DND-41 (cell line): ENCODE measurements around the gene POM121L12.

Experiments
- ATAC-seq: fragments of 200-7000 bp; cut with Tn5 transposase; 3 replicates; pipeline ENCODE4 v1.9.1; 2021; ENCODE audit warnings: low read depth; ENCODE audit not compliant: insufficient read depth
- DNase-seq: peaks from one replicate; pipeline ENCODE4 v3.0.0-alpha.2; 2020
- H2AFZ ChIP-seq: 2 replicates; pipeline ENCODE4 v1.6.0; 2012; ENCODE audit warnings: low read depth, low read length
- H3K27ac ChIP-seq: 2 replicates; pipeline ENCODE4 v1.5.1; 2012; ENCODE audit warnings: low read length, inconsistent platforms
- H3K27me3 ChIP-seq: fragments of 200-600 bp; sonication (generic); 2 replicates; pipeline ENCODE4 v1.6.0; 2012; ENCODE audit warnings: low read length, mild to moderate bottlenecking, inconsistent platforms; ENCODE audit not compliant: insufficient read depth, poor library complexity
- H3K36me3 ChIP-seq: 2 replicates; pipeline ENCODE4 v1.5.1; 2012; ENCODE audit warnings: low read length, inconsistent platforms; ENCODE audit not compliant: insufficient read depth
- H3K4me1 ChIP-seq: 2 replicates; pipeline ENCODE4 v1.5.1; 2012; ENCODE audit warnings: mild to moderate bottlenecking, low read length; ENCODE audit not compliant: insufficient read depth
- H3K4me2 ChIP-seq: 2 replicates; pipeline ENCODE4 v1.6.0; 2012; ENCODE audit warnings: mild to moderate bottlenecking, moderate library complexity, low read length, inconsistent platforms; ENCODE audit not compliant: insufficient read depth
- H3K4me3 ChIP-seq, 2 experiments: fragments of 200-600 bp in 1 of 2; shearing (Covaris generic) in 1 of 2; 2 replicates each; pipeline ENCODE4 v1.5.1; 2012 to 2016; ENCODE audit warnings: inconsistent platforms in 2 of 2, low read length in 2 of 2, mild to moderate bottlenecking in 2 of 2, low read depth in 1 of 2, moderate library complexity in 1 of 2
- H3K79me2 ChIP-seq: 2 replicates; pipeline ENCODE4 v1.6.0; 2012; ENCODE audit warnings: low read length, inconsistent platforms; ENCODE audit not compliant: insufficient read depth
- H3K9ac ChIP-seq: 2 replicates; pipeline ENCODE4 v1.6.0; 2012; ENCODE audit warnings: low read depth, mild to moderate bottlenecking, inconsistent platforms, low read length, moderate library complexity
- H3K9me3 ChIP-seq: 2 replicates; pipeline ENCODE4 v1.5.1; 2012; ENCODE audit warnings: low read length, moderate library complexity, mild to moderate bottlenecking, inconsistent platforms; ENCODE audit not compliant: insufficient read depth, severe bottlenecking
- H4K20me1 ChIP-seq: 2 replicates; pipeline ENCODE4 v1.6.0; 2012; ENCODE audit warnings: low read length; ENCODE audit not compliant: insufficient read depth
- EZH2 ChIP-seq: IDR thresholded peaks from 3 replicates; pipeline ENCODE4 v1.6.1; 2012; ENCODE audit warnings: borderline replicate concordance, low read depth, mild to moderate bottlenecking, moderate library complexity, low read length, inconsistent platforms; ENCODE audit not compliant: severe bottlenecking
- TF ChIP-seq, protein P1 (sequence below): IDR thresholded peaks from 2 replicates; pipeline ENCODE4 v1.5.1; 2012; ENCODE audit warnings: borderline replicate concordance, low read length, moderate library complexity, mild to moderate bottlenecking; ENCODE audit not compliant: poor library complexity, severe bottlenecking; ENCODE audit errors: extremely low read depth

The POM121L12 gene

DNA sequence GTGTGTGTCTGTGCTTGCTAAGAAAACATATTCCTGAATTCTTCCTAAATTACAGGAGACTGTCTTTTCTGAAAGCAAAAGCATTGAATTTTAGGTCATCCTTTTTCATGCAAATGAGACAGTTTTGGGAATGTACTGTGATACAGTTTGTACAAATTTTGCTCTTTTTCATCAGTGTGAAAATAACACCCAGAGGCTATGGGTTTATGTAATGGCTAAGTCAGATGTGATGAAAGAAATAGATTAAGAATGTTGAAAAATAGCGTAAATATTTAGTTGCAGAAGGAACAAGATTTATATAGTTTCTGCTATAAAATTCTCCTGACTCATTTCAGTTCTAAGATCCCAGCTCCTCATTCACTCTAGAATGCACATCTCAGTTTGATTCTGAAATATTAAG is 24.6 kb downstream of the POM121L12 start:
- Histone ChIP-seq H3K4me2 (no peak overlapping the region), H3K79me2 (no peaks in the 10 kb centered on the region), H3K9me3 (no peaks in the 10 kb centered on the region), H4K20me1 (no peaks in the 10 kb centered on the region), H3K4me1 (no peaks in the 10 kb centered on the region), H3K27ac (no peak overlapping the region), H3K36me3 (no peaks in the 10 kb centered on the region), H3K27me3 (no peaks in the 10 kb centered on the region), H3K4me3 (no peak overlapping the region), H3K9ac (no peak overlapping the region), H2AFZ (no peak overlapping the region)
- ATAC-seq = no peak
- TF ChIP-seq, protein P1, sequence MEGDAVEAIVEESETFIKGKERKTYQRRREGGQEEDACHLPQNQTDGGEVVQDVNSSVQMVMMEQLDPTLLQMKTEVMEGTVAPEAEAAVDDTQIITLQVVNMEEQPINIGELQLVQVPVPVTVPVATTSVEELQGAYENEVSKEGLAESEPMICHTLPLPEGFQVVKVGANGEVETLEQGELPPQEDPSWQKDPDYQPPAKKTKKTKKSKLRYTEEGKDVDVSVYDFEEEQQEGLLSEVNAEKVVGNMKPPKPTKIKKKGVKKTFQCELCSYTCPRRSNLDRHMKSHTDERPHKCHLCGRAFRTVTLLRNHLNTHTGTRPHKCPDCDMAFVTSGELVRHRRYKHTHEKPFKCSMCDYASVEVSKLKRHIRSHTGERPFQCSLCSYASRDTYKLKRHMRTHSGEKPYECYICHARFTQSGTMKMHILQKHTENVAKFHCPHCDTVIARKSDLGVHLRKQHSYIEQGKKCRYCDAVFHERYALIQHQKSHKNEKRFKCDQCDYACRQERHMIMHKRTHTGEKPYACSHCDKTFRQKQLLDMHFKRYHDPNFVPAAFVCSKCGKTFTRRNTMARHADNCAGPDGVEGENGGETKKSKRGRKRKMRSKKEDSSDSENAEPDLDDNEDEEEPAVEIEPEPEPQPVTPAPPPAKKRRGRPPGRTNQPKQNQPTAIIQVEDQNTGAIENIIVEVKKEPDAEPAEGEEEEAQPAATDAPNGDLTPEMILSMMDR = no peak
- TF ChIP-seq EZH2 = no peak
- DNase-seq = no peak

- no peak overlapping the region for H3K4me2 ChIP-seq
- DNase-seq (no peak), ATAC-seq (no peak)
- H2AFZ ChIP-seq = no peak overlapping the region
- no peak for TF ChIP-seq EZH2
- TF ChIP-seq, protein P1 = no peak
- H3K4me1 ChIP-seq = no peaks in the 10 kb centered on the region
- H3K36me3 ChIP-seq = no peaks in the 10 kb centered on the region
- no peaks in the 10 kb centered on the region for H3K9me3 ChIP-seq
- H3K79me2 ChIP-seq = no peaks in the 10 kb centered on the region
- H3K9ac ChIP-seq = no peak overlapping the region
- no peaks in the 10 kb centered on the region for H3K27me3 ChIP-seq
- no peak overlapping the region for H3K27ac ChIP-seq
- H3K4me3 ChIP-seq = no peak overlapping the region
- H4K20me1 ChIP-seq = no peaks in the 10 kb centered on the region
These were observed 27.4 kb downstream of the POM121L12 start for GRCh38 chr7:53062796-53063195.

DNA sequence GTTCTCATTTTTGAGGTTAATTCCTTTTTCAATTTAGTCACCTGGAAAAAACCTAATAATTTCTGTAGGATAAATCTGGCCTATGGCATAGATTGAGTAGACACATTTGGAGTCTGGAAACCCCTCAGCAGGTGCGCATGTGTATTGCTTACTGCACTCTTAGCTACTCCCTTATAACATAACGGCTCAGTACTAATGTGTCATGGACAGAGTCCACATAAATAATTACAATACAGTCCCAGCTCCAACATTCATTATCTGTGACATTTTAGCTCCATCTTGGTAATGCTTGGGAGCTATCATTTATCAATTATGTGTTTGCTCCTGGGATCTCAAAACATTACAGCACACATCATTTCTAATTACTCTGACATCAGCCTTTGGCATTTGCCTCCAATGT is 33.2 kb downstream of the POM121L12 start:
- DNase-seq (no peak), ATAC-seq (no peak)
- no peak overlapping the region for H3K27ac ChIP-seq
- no peaks in the 10 kb centered on the region for H3K27me3 ChIP-seq
- H3K79me2 ChIP-seq = no peaks in the 10 kb centered on the region
- H3K36me3 ChIP-seq = no peaks in the 10 kb centered on the region
- TF ChIP-seq, protein P1 = no peak
- no peak for TF ChIP-seq EZH2
- H3K9me3 ChIP-seq = no peaks in the 10 kb centered on the region
- no peaks in the 10 kb centered on the region for H4K20me1 ChIP-seq
- no peak overlapping the region for H3K4me3 ChIP-seq
- H2AFZ ChIP-seq = no peak overlapping the region
- H3K9ac ChIP-seq = no peak overlapping the region
- no peaks in the 10 kb centered on the region for H3K4me1 ChIP-seq
- no peak overlapping the region for H3K4me2 ChIP-seq

DNA sequence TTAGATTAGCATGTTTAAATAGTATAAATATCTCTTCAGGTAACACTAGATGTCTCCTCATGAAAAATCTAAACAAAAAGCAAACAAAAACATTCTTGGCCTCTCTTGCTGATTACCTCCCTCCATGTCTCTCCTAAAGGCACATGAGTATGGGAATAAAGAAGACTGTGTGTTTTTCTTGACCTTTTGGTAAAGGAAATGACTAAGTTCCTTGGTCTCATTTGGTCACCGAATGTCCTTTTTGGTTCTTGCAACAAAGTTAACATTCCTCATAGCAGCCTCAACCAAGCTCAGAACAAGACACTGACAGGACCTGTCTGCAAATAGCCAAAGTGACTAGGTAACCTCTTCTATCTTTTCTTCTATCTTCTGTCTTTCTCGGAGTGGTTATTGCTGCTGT is 35.5 kb downstream of the POM121L12 start:
- Histone ChIP-seq H3K79me2 (no peaks in the 10 kb centered on the region), H3K27ac (no peak overlapping the region), H4K20me1 (no peaks in the 10 kb centered on the region), H3K4me1 (no peaks in the 10 kb centered on the region), H3K9ac (no peak overlapping the region), H2AFZ (no peak overlapping the region), H3K4me2 (no peak overlapping the region), H3K9me3 (no peaks in the 10 kb centered on the region), H3K27me3 (no peaks in the 10 kb centered on the region), H3K36me3 (no peaks in the 10 kb centered on the region), H3K4me3 (no peak overlapping the region)
- ATAC-seq (no peak), DNase-seq (no peak)
- no peak for TF ChIP-seq EZH2
- TF ChIP-seq, protein P1 = no peak
